RWPE2 (cell line): ENCODE data around the gene ERBB2.
"Not testable (repeated sequence)": the region's sequence is repeated elsewhere in the genome, so short reads cannot be mapped to it uniquely, and the experiment has no call there.

ENCODE experiments used
- ATAC-seq: fragments of 200-7000 bp; cut with Tn5 transposase; 3 replicates; pipeline ENCODE4 v1.9.1; 2021; ENCODE audit warnings: low read depth
- DNase-seq: peaks from one replicate; pipeline ENCODE4 v3.0.0-alpha.2; 2020; ENCODE audit warnings: low spot score
- H3K27ac ChIP-seq: fragments of 450-650 bp; 2 replicates; pipeline ENCODE4 v1.5.1; 2017; ENCODE audit warnings: mild to moderate bottlenecking; ENCODE audit not compliant: poor library complexity, severe bottlenecking
- H3K27me3 ChIP-seq: fragments of 250-450 bp; sonication (Bioruptor Pico); 2 replicates; pipeline ENCODE4 v1.5.1; 2021; ENCODE audit warnings: mild to moderate bottlenecking, moderate library complexity; ENCODE audit not compliant: insufficient read depth, poor library complexity, severe bottlenecking
- H3K36me3 ChIP-seq: fragments of 250-450 bp; sonication (Bioruptor Pico); 2 replicates; pipeline ENCODE4 v1.5.1; 2020; ENCODE audit warnings: low read depth, mild to moderate bottlenecking, moderate library complexity
- H3K4me1 ChIP-seq: fragments of 250-450 bp; sonication (Bioruptor Pico); 2 replicates; pipeline ENCODE4 v1.5.1; 2021; ENCODE audit warnings: mild to moderate bottlenecking, moderate library complexity; ENCODE audit not compliant: insufficient read depth, poor library complexity, severe bottlenecking
- H3K4me3 ChIP-seq: fragments of 250-450 bp; sonication (Bioruptor Pico); 2 replicates; pipeline ENCODE4 v1.5.1; 2021; ENCODE audit warnings: mild to moderate bottlenecking, moderate library complexity; ENCODE audit not compliant: severe bottlenecking
- H3K9me3 ChIP-seq: fragments of 250-450 bp; sonication (Bioruptor Pico); 2 replicates; pipeline ENCODE4 v1.5.1; 2021; ENCODE audit warnings: mild to moderate bottlenecking, moderate library complexity; ENCODE audit not compliant: severe bottlenecking
- TF ChIP-seq, protein P1 (sequence below): fragments of 450-650 bp; IDR thresholded peaks from one replicate; pipeline ENCODE4 v1.5.1; 2017; ENCODE audit warnings: mild to moderate bottlenecking, moderate library complexity; ENCODE audit not compliant: poor library complexity, severe bottlenecking

Gene ERBB2

GRCh38 chr17:39709319-39709997 is 9.6 kb downstream of the ERBB2 start:
- ATAC-seq, result no peak
- Histone ChIP-seq H3K36me3 (peaks cover 59% of the 10 kb centered on the region), H3K4me3 (no peak overlapping the region), H3K27me3 (no peaks in the 10 kb centered on the region), H3K27ac (no peak overlapping the region), H3K9me3 (no peaks in the 10 kb centered on the region), H3K4me1 (peaks cover 16% of the 10 kb centered on the region)
- TF ChIP-seq, protein P1, sequence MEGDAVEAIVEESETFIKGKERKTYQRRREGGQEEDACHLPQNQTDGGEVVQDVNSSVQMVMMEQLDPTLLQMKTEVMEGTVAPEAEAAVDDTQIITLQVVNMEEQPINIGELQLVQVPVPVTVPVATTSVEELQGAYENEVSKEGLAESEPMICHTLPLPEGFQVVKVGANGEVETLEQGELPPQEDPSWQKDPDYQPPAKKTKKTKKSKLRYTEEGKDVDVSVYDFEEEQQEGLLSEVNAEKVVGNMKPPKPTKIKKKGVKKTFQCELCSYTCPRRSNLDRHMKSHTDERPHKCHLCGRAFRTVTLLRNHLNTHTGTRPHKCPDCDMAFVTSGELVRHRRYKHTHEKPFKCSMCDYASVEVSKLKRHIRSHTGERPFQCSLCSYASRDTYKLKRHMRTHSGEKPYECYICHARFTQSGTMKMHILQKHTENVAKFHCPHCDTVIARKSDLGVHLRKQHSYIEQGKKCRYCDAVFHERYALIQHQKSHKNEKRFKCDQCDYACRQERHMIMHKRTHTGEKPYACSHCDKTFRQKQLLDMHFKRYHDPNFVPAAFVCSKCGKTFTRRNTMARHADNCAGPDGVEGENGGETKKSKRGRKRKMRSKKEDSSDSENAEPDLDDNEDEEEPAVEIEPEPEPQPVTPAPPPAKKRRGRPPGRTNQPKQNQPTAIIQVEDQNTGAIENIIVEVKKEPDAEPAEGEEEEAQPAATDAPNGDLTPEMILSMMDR, result no peak
- no peak for DNase-seq

DNA sequence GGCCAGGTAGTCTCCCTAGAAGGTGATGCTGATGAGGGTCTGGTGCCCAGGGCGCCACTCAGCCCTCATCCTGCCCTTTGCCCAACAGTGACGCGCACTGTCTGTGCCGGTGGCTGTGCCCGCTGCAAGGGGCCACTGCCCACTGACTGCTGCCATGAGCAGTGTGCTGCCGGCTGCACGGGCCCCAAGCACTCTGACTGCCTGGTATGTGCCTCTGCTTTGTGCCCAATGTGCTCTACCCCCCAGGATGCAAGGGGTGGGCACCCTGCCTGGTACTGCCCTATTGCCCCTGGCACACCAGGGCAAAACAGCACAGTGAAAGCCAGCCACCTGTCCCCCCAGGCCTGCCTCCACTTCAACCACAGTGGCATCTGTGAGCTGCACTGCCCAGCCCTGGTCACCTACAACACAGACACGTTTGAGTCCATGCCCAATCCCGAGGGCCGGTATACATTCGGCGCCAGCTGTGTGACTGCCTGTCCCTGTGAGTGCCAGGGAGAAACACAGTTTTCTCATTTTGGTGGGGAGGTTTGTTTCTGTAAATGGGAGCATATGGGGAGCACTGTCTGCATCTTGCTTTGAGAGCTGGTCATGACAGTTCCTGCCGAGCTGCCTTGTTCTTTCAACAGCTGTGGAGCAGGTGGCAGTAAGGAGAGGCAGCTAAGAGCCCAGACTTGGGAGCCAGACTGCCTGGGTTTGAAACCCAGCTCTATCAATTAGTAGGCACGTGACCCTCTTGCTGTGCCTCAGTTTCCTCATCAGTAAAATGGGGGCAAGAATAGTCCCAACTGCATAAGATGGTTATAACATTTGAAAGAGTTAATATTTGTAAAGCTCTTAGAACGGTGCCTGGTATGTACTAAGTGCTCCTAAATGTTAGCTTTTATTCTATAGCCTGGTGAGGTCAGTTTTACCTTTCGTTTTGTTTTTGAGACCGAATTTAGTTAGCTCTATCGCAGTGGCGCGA is 10.4 kb downstream of the ERBB2 start:
- DNase-seq (no peak), ATAC-seq (no peak)
- TF ChIP-seq, protein P1, result no peak
- Histone ChIP-seq H3K4me3 (no peak overlapping the region), H3K9me3 (no peaks in the 10 kb centered on the region), H3K27me3 (no peaks in the 10 kb centered on the region), H3K36me3 (peaks cover 64% of the 10 kb centered on the region), H3K4me1 (peaks cover 10% of the 10 kb centered on the region), H3K27ac (no peak overlapping the region)

- not testable (repeated sequence) for ATAC-seq, H3K9me3 ChIP-seq, DNase-seq, H3K27me3 ChIP-seq, H3K4me1 ChIP-seq, H3K4me3 ChIP-seq, H3K27ac ChIP-seq
- peaks cover 72% of the 10 kb centered on the region for H3K36me3 ChIP-seq
These were observed 11.2 kb downstream of the ERBB2 start for GRCh38 chr17:39711071-39711470.

DNA sequence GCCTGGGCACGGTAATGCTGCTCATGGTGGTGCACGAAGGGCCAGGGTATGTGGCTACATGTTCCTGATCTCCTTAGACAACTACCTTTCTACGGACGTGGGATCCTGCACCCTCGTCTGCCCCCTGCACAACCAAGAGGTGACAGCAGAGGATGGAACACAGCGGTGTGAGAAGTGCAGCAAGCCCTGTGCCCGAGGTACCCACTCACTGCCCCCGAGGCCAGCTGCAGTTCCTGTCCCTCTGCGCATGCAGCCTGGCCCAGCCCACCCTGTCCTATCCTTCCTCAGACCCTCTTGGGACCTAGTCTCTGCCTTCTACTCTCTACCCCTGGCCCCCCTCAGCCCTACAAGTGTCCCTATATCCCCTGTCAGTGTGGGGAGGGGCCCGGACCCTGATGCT is 12.0 kb downstream of the ERBB2 start:
- no peaks in the 10 kb centered on the region for H3K9me3 ChIP-seq
- no peak overlapping the region for H3K4me3 ChIP-seq
- H3K27ac ChIP-seq, result no peak overlapping the region
- ATAC-seq, result no peak
- H3K36me3 ChIP-seq, result peaks cover 74% of the 10 kb centered on the region
- TF ChIP-seq, protein P1, result no peak
- H3K4me1 ChIP-seq, result no peaks in the 10 kb centered on the region
- no peak for DNase-seq
- H3K27me3 ChIP-seq, result no peaks in the 10 kb centered on the region

DNA sequence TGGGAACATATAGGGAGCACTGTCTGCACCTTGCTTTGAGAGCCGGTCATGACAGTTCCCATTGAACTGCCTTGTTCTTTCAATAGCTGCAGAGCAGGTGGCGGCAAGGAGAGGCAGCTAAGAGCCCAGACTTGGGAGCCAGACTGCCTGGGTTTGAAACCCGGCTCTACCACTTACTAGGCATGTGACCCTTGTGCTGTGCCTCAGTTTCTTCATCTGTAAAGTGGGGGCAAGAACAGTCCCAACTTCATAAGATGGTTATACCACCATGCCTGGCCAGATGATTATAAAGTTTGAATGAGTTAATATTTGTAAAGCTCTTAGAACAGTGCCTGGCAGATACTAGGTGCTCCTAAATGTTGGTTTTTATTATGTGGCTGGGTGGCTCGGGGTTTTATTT is 14.4 kb downstream of the ERBB2 start:
- peaks cover 74% of the 10 kb centered on the region for H3K36me3 ChIP-seq
- ATAC-seq, result no peak
- H3K27ac ChIP-seq, result no peak overlapping the region
- H3K4me1 ChIP-seq, result no peaks in the 10 kb centered on the region
- TF ChIP-seq, protein P1, result no peak
- H3K9me3 ChIP-seq, result no peaks in the 10 kb centered on the region
- DNase-seq, result no peak
- H3K4me3 ChIP-seq, result no peak overlapping the region
- H3K27me3 ChIP-seq, result no peaks in the 10 kb centered on the region
